Esophagus muscularis mucosa (tissue), 4 donors: ENCODE measurements around the gene ADGRB2.

Experiments
- CTCF ChIP-seq, 3 experiments: fragments of 200-600 bp in 2 of 3; fragments of 450-650 bp in 1 of 3; sonication (generic) in 2 of 3; IDR thresholded peaks; one replicate each; pipeline ENCODE4 v1.5.1; 2017 to 2019; ENCODE audit warnings: antibody characterized with exemption in 3 of 3, mild to moderate bottlenecking in 2 of 3, moderate library complexity in 1 of 3
- EP300 ChIP-seq: sonication (generic); formaldehyde crosslinking; IDR thresholded peaks from one replicate; pipeline ENCODE4 v1.6.1; 2017; ENCODE audit warnings: antibody characterized with exemption
- POLR2A ChIP-seq: fragments of 450-650 bp; IDR thresholded peaks from one replicate; pipeline ENCODE4 v1.6.1; 2017; ENCODE audit warnings: antibody characterized with exemption, moderate library complexity, mild to moderate bottlenecking, low read depth

GRCh38 chr1:31725134-31725533 is 39.0 kb downstream of the ADGRB2 start:
- no peak for TF ChIP-seq POLR2A
- no peak for TF ChIP-seq EP300
- TF ChIP-seq CTCF (IDR thresholded peaks at IDR 0.05): no peak
